Measurements from ENCODE around the gene GARRE1. TPM values are rescaled to one million over a fixed set of nuclear protein-coding genes. Genes with fewer than 3 reads are reported as not detected.

Gene GARRE1
- total and polyA plus RNA-seq, 2 of the 13 experiments (the other 11 are each of a cell fraction or from before 2014, with no cell fraction given): 8.0 to 11.7 TPM

GRCh38 chr19:34220472-34221063, 33.8 kb upstream of the GARRE1 start:
- H3K4me1 ChIP-seq (ENCODE audit: insufficient read depth, low read length): peaks cover 10% of the 10 kb centered on the region; the same call in 1 of the 2 replicates
- peak; percentile 67 for DNase-seq (ENCODE audit: low spot score)
- POLR2A ChIA-PET: no interaction called here
- no peaks in the 10 kb centered on the region for H3K79me2 ChIP-seq (ENCODE audit: insufficient read depth, low read length)
- FAIRE-seq: peak; percentile 70
- peaks cover 27 to 66% of the 10 kb centered on the region in 2 experiments for H3K36me3 ChIP-seq (replicated peaks in 1 of 2; ENCODE audit: control insufficient read depth in 1 of 2, insufficient read depth in 2 of 2, low read length in 2 of 2)
- no peak overlapping the region for H3K9ac ChIP-seq (ENCODE audit: insufficient read depth, low read depth, low read length)
- WGBS (ENCODE audit: low lambda C conversion rate): 82% methylated on average over 4 of the region's 4 CpGs
- H3K27me3 ChIP-seq (ENCODE audit: control insufficient read depth in 1 of 2, insufficient read depth in 2 of 2, low read length in 2 of 2): no peaks in the 10 kb centered on the region
- H3K9me3 ChIP-seq (ENCODE audit: low read length): no peaks in the 10 kb centered on the region
- no peak overlapping the region for H3K4me2 ChIP-seq (ENCODE audit: low read depth, low read length)
- intact Hi-C loops (cut with micrococcal nuclease; ENCODE audit: unreplicated experiment): no loop called here
- no peak overlapping the region for H3K27ac ChIP-seq (ENCODE audit: extremely low read length, insufficient read depth, low read length)
- in situ Hi-C loops (cut with HindIII; ENCODE audit: extremely low pct_ligation_motif_present, low pct_unique_long_range_greater_than_20kb): no loop called here
- CTCF ChIA-PET (ENCODE audit: low intra/inter-chr PET ratio, low total read pairs): interaction anchor here (1.1 to 2.2 kb wide), 3 partner anchors 99 to 443 kb away, joined by 3 to 5 read pairs (median 3); no protein-coding TSS in a partner anchor
- no peaks in the 10 kb centered on the region for H4K20me1 ChIP-seq (ENCODE audit: insufficient read depth, low read length)
- peak; percentile 69 for ATAC-seq
- BruUV-seq (replicated peaks): no TSS peak
- H2AFZ ChIP-seq (ENCODE audit: low read length): no peak overlapping the region
- H3K4me3 ChIP-seq (replicated peaks in 1 of 3; ENCODE audit: insufficient read depth in 1 of 3, low read depth in 2 of 3, low read length in 3 of 3): no peak overlapping the region
- TF ChIP-seq ZNF598 (CRISPR knock-in tag; IDR thresholded peaks at IDR 0.05; ENCODE audit: borderline replicate concordance) (no peak), PRDM10 (CRISPR knock-in tag; IDR thresholded peaks at IDR 0.05; ENCODE audit: low read depth) (no peak), SNAPC2 (CRISPR knock-in tag; IDR thresholded peaks at IDR 0.05) (no peak), ZNF3 (CRISPR knock-in tag; IDR thresholded peaks at IDR 0.05) (no peak), ZMYM2 (CRISPR knock-in tag; IDR thresholded peaks at IDR 0.05) (no peak), PHF5A (CRISPR knock-in tag; IDR thresholded peaks at IDR 0.05; ENCODE audit: low read depth, unreplicated experiment) (no peak), SP5 (CRISPR knock-in tag; IDR thresholded peaks at IDR 0.05; ENCODE audit: borderline replicate concordance, low read depth) (no peak), SSRP1 (CRISPR knock-in tag; IDR thresholded peaks at IDR 0.05) (no peak)
- TF ChIP-seq, protein P1, sequence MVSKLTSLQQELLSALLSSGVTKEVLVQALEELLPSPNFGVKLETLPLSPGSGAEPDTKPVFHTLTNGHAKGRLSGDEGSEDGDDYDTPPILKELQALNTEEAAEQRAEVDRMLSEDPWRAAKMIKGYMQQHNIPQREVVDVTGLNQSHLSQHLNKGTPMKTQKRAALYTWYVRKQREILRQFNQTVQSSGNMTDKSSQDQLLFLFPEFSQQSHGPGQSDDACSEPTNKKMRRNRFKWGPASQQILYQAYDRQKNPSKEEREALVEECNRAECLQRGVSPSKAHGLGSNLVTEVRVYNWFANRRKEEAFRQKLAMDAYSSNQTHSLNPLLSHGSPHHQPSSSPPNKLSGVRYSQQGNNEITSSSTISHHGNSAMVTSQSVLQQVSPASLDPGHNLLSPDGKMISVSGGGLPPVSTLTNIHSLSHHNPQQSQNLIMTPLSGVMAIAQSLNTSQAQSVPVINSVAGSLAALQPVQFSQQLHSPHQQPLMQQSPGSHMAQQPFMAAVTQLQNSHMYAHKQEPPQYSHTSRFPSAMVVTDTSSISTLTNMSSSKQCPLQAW (CRISPR knock-in tag; IDR thresholded peaks at IDR 0.05): no peak
- TF ChIP-seq, protein P2, sequence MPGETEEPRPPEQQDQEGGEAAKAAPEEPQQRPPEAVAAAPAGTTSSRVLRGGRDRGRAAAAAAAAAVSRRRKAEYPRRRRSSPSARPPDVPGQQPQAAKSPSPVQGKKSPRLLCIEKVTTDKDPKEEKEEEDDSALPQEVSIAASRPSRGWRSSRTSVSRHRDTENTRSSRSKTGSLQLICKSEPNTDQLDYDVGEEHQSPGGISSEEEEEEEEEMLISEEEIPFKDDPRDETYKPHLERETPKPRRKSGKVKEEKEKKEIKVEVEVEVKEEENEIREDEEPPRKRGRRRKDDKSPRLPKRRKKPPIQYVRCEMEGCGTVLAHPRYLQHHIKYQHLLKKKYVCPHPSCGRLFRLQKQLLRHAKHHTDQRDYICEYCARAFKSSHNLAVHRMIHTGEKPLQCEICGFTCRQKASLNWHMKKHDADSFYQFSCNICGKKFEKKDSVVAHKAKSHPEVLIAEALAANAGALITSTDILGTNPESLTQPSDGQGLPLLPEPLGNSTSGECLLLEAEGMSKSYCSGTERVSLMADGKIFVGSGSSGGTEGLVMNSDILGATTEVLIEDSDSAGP (CRISPR knock-in tag; IDR thresholded peaks at IDR 0.05; ENCODE audit: borderline replicate concordance): no peak
- TF ChIP-seq, protein P3, sequence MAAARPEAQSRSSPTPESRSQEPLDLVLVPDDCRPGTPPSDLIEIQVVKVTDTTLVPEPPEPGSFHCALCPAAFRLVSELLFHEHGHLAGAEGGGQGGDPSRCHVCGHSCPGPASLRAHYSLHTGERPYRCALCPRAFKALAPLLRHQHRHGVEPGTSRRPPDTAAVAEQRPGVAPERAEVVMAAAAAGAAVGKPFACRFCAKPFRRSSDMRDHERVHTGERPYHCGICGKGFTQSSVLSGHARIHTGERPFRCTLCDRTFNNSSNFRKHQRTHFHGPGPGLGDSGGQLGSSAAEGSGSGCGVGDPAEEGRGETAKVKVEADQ (CRISPR knock-in tag; IDR thresholded peaks at IDR 0.05; ENCODE audit: borderline replicate concordance): no peak
- TF ChIP-seq, protein P4, sequence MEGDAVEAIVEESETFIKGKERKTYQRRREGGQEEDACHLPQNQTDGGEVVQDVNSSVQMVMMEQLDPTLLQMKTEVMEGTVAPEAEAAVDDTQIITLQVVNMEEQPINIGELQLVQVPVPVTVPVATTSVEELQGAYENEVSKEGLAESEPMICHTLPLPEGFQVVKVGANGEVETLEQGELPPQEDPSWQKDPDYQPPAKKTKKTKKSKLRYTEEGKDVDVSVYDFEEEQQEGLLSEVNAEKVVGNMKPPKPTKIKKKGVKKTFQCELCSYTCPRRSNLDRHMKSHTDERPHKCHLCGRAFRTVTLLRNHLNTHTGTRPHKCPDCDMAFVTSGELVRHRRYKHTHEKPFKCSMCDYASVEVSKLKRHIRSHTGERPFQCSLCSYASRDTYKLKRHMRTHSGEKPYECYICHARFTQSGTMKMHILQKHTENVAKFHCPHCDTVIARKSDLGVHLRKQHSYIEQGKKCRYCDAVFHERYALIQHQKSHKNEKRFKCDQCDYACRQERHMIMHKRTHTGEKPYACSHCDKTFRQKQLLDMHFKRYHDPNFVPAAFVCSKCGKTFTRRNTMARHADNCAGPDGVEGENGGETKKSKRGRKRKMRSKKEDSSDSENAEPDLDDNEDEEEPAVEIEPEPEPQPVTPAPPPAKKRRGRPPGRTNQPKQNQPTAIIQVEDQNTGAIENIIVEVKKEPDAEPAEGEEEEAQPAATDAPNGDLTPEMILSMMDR (CRISPR knock-in tag; IDR thresholded peaks at IDR 0.05): peak; percentile 63
